GM19043 (cell line): ENCODE measurements around the gene BAZ1B.
"Not testable (repeated sequence)": the region's sequence is repeated elsewhere in the genome, so short reads cannot be mapped to it uniquely, and the experiment has no call there.

Source experiments
- ATAC-seq: cut with Tn5 transposase; IDR thresholded peaks from one replicate; pipeline ENCODE4 v1.9.1; 2021; ENCODE audit warnings: low read depth; ENCODE audit not compliant: unreplicated experiment

The BAZ1B gene

GRCh38 chr7:73522105-73522872, at the start of gene BAZ1B:
BAZ1B (minus strand) TSS chr7:73522293; CDS start chr7:73521933, 360 bp downstream.
- peak; percentile 80 for ATAC-seq

- no peak for ATAC-seq
These were observed 48.9 kb upstream of the BAZ1B start for GRCh38 chr7:73570977-73571376.

GRCh38 chr7:73570521-73570920, 48.4 kb upstream of the BAZ1B start:
- ATAC-seq, result no peak

GRCh38 chr7:73569042-73569608, 47.0 kb upstream of the BAZ1B start:
- ATAC-seq, result no peak

GRCh38 chr7:73567846-73568685, 46.0 kb upstream of the BAZ1B start:
- ATAC-seq, result no peak

- ATAC-seq, result no peak
These were observed 45.0 kb upstream of the BAZ1B start for GRCh38 chr7:73567140-73567539.

GRCh38 chr7:73566431-73566830, 44.3 kb upstream of the BAZ1B start:
- ATAC-seq, result not testable (repeated sequence)

GRCh38 chr7:73565675-73566340, 43.7 kb upstream of the BAZ1B start:
- no peak for ATAC-seq

- no peak for ATAC-seq
These were observed 38.2 kb upstream of the BAZ1B start for GRCh38 chr7:73560109-73560835.

GRCh38 chr7:73557397-73558257, 35.5 kb upstream of the BAZ1B start, which contains the start of gene BCL7B:
BCL7B (minus strand) TSS chr7:73557690; CDS start chr7:73557578, 112 bp downstream.
- ATAC-seq, result peak; percentile 36

GRCh38 chr7:73557108-73557396, 35.0 kb upstream of the BAZ1B start:
- peak; percentile 85 for ATAC-seq

GRCh38 chr7:73556208-73557107, 34.4 kb upstream of the BAZ1B start:
- ATAC-seq, result no peak

GRCh38 chr7:73555411-73555982, 33.4 kb upstream of the BAZ1B start:
- ATAC-seq, result no peak

- ATAC-seq, result not testable (repeated sequence)
These were observed 28.0 kb upstream of the BAZ1B start for GRCh38 chr7:73550093-73550492.

- ATAC-seq, result no peak
These were observed 27.1 kb upstream of the BAZ1B start for GRCh38 chr7:73549176-73549575.

GRCh38 chr7:73547841-73548240, 25.7 kb upstream of the BAZ1B start:
- no peak for ATAC-seq

GRCh38 chr7:73544678-73545077, 22.6 kb upstream of the BAZ1B start:
- ATAC-seq, result no peak

GRCh38 chr7:73541722-73542121, 19.6 kb upstream of the BAZ1B start:
- no peak for ATAC-seq
